Stimulated activated CD4-positive, alpha-beta T cell treated with anti-CD3 and anti-CD28 coated beads, Interleukin-4, amount 100 ng/mL, for 48 hours (primary cell): ENCODE results near the gene SLC16A3.
A peak's percentile ranks its signal among the peaks of the same experiment; 100 is the strongest.

ENCODE experiments used
- DNase-seq, 2 donors: peaks; one replicate each; pipeline ENCODE4 v3.0.0-alpha.2; 2020; ENCODE audit warnings: low read depth in 2 of 2

Gene SLC16A3

GRCh38 chr17:82269138-82269881, 40.5 kb downstream of the SLC16A3 start:
- DNase-seq: no peak

- DNase-seq: no peak
Observed at GRCh38 chr17:82269882-82270500, 41.1 kb downstream of the SLC16A3 start.

GRCh38 chr17:82270651-82271050, 41.8 kb downstream of the SLC16A3 start:
- no peak for DNase-seq

- DNase-seq: no peak
Observed at GRCh38 chr17:82271401-82271800, 42.6 kb downstream of the SLC16A3 start.

- no peak for DNase-seq
Observed at GRCh38 chr17:82272495-82273326, 43.9 kb downstream of the SLC16A3 start.

GRCh38 chr17:82273327-82274133, 44.7 kb downstream of the SLC16A3 start, which contains the start of gene CSNK1D:
TSS of gene CSNK1D (minus strand) at chr17:82273700. CDS start at chr17:82273381, 319 bp downstream.
- DNase-seq: peak; percentile 89 to 92

GRCh38 chr17:82274134-82275020, 45.5 kb downstream of the SLC16A3 start:
- DNase-seq: no peak

- no peak for DNase-seq
Observed at GRCh38 chr17:82275326-82275725, 46.5 kb downstream of the SLC16A3 start.

- no peak for DNase-seq
Observed at GRCh38 chr17:82276938-82277337, 48.1 kb downstream of the SLC16A3 start.

- no peak for DNase-seq
Observed at GRCh38 chr17:82277851-82278250, 49.0 kb downstream of the SLC16A3 start.

GRCh38 chr17:82278308-82278707, 49.5 kb downstream of the SLC16A3 start:
- DNase-seq: no peak

- DNase-seq: no peak
Observed at GRCh38 chr17:82278786-82279391, 50.0 kb downstream of the SLC16A3 start.

GRCh38 chr17:82280537-82280936, 51.7 kb downstream of the SLC16A3 start:
- no peak for DNase-seq

- no peak for DNase-seq
Observed at GRCh38 chr17:82281076-82281475, 52.2 kb downstream of the SLC16A3 start.

GRCh38 chr17:82281502-82282238, 52.8 kb downstream of the SLC16A3 start:
- DNase-seq: no peak

GRCh38 chr17:82282239-82283207, 53.7 kb downstream of the SLC16A3 start:
- DNase-seq: no peak

- DNase-seq: peak in 1 of 2 donors; percentile 53
Observed at GRCh38 chr17:82283208-82283749, 54.4 kb downstream of the SLC16A3 start.

- no peak for DNase-seq
Observed at GRCh38 chr17:82285141-82285540, 56.3 kb downstream of the SLC16A3 start.
